Measurements from ENCODE around the gene RAP1A. TPM values are rescaled to one million over a fixed set of nuclear protein-coding genes. Genes with fewer than 3 reads are reported as not detected.

RAP1A gene
- 19.0 TPM in 2 replicates for total RNA-seq (2014; rRNA removed)
- Bru-seq, nascent RNA, result percentile 69 among the genes with signal in this experiment
- BruChase-seq, experiment 1, labeled RNA remaining after a 6-hour chase, result percentile 63 among the genes with signal in this experiment
- BruChase-seq, experiment 2, labeled RNA remaining after a 2-hour chase, result percentile 63 among the genes with signal in this experiment
- long read RNA-seq, full-length matches to known transcripts, result 24 of 45 reads
- long read RNA-seq, partial matches to known transcripts, result 7 of 45 reads
- long read RNA-seq, other reads (novel, unspliced or antisense), result 14 of 45 reads

DNA sequence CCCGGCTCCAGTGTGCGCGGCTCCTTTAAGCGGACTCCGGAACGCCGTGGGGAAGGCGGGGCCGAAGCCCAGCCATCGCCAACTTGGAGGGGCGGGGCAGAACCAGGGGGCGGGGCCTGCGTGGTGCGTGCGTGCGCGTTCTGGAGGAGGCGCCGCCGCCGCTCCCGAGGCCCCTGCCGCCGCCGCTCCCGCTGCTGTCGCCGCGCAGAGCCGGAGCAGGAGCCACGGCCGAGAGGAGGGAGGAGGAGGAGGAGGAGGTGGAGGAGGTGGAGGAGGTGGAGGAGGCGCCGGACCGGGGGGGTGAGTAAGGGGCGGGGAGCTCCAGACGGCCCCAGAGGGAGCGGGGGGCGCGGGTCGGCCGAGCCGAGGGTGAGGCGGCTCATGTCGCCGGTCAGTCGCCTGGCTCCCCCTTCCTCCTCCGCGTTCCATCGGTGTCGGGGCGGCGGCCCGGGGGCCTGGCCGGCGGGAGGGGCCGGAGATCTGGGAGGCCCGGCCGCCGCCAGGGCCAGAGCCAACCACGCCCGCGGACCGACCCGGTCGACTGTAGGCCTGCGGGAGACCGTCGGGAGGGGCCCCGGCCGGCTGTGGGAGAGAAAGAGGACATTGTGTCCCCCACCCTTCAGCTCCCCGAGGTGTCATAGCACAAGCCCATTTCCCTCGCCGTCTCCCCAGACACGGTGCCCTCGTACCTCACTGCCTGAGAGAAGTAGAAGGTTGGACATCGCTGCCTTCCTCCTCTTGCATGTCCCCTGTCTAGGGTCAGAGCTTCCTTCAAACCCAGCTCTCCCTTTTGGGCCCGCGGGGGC, at the start of gene RAP1A:
TSS of gene RAP1A (plus strand) at position 155 of the 806 bp plus-strand sequence. CDS start 71,572 bp downstream, outside the sequence.
- peaks cover 49% of the 10 kb centered on the region for H3K79me2 ChIP-seq (ENCODE audit: low read length)
- TF ChIP-seq EZH2phosphoT487 (IDR thresholded peaks at IDR 0.05; ENCODE audit: borderline replicate concordance, low read length) (no peak), EZH2 (IDR thresholded peaks at IDR 0.05; ENCODE audit: low read length, unreplicated experiment) (no peak)
- TF ChIP-seq, protein P1, sequence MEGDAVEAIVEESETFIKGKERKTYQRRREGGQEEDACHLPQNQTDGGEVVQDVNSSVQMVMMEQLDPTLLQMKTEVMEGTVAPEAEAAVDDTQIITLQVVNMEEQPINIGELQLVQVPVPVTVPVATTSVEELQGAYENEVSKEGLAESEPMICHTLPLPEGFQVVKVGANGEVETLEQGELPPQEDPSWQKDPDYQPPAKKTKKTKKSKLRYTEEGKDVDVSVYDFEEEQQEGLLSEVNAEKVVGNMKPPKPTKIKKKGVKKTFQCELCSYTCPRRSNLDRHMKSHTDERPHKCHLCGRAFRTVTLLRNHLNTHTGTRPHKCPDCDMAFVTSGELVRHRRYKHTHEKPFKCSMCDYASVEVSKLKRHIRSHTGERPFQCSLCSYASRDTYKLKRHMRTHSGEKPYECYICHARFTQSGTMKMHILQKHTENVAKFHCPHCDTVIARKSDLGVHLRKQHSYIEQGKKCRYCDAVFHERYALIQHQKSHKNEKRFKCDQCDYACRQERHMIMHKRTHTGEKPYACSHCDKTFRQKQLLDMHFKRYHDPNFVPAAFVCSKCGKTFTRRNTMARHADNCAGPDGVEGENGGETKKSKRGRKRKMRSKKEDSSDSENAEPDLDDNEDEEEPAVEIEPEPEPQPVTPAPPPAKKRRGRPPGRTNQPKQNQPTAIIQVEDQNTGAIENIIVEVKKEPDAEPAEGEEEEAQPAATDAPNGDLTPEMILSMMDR (conservative IDR thresholded peaks at IDR 0.05; ENCODE audit: low read depth, low read length), result no peak
- CTCF ChIA-PET, result interaction anchor here (0.5 to 0.9 kb wide), 7 partner anchors 26 to 1398 kb away, joined by 3 to 21 read pairs (median 7); no protein-coding TSS in a partner anchor
- H3K9ac ChIP-seq (ENCODE audit: low read length), result peak within 1 kb of the TSS; percentile 82
- H3F3A ChIP-seq (ENCODE audit: low read length, unreplicated experiment), result no peaks in the 10 kb centered on the region
- intact Hi-C loops (cut with micrococcal nuclease), result loop anchor here (1.0 kb wide), 1 partner anchor 27 kb away; no protein-coding TSS in a partner anchor
- H3K4me2 ChIP-seq (ENCODE audit: low read length), result peak within 1 kb of the TSS; percentile 94
- peaks cover 18% of the 10 kb centered on the region for H3K4me1 ChIP-seq (ENCODE audit: insufficient read depth, low read length)
- no peaks in the 10 kb centered on the region for H3K9me2 ChIP-seq (replicated peaks; ENCODE audit: low read length)
- peak within 1 kb of the TSS; percentile 34 for H3K27ac ChIP-seq (ENCODE audit: low read length)
- BruUV-seq (replicated peaks), result no TSS peak
- H3K4me3 ChIP-seq (ENCODE audit: low read length), result peak within 1 kb of the TSS; percentile 94
- H2AFZ ChIP-seq (ENCODE audit: low read length), result peak within 1 kb of the TSS; percentile 96
- ATAC-seq (peak; percentile 89), DNase-seq (peak; percentile 92)
- POLR2A ChIA-PET (ENCODE audit: unreplicated experiment), result interaction anchor here (0.5 to 0.7 kb wide), 5 partner anchors 9 to 119 kb away, joined by 3 to 20 read pairs (median 5); partner anchors contain the start of gene INKA2
- H4K20me1 ChIP-seq (ENCODE audit: low read length), result no peaks in the 10 kb centered on the region
- H3K36me3 ChIP-seq (ENCODE audit: low read depth, low read length), result no peaks in the 10 kb centered on the region
- H3K27me3 ChIP-seq (ENCODE audit: low read length), result no peaks in the 10 kb centered on the region
- H3K9me3 ChIP-seq (ENCODE audit: low read length), result no peaks in the 10 kb centered on the region

DNA sequence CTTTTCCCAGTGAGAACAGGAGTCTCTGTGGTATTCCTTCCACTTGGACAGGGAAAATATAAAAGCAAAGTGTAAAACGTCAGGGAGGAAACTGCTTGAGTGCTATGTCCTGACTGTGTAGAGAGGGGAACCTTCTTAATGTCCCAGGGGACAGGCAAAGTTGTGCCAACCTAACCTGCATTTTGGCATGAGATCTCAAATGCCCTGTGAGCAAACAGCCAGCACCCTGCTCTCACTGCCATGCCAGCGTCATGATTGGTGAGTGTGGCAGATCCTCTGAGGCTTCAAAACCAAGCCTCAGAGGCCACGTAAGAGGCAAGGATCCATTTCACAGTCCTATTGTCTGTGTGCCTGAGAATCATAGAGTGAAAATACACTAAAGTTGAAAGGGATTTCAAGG, 49.7 kb upstream of the RAP1A start:
- no peaks in the 10 kb centered on the region for H3F3A ChIP-seq (ENCODE audit: low read length, unreplicated experiment)
- ChIA-PET POLR2A (ENCODE audit: unreplicated experiment) (no interaction called here), CTCF (no interaction called here)
- BruUV-seq (replicated peaks), result no TSS peak
- no peak overlapping the region for H3K4me3 ChIP-seq (ENCODE audit: low read length)
- H4K20me1 ChIP-seq (ENCODE audit: low read length), result no peaks in the 10 kb centered on the region
- H3K27ac ChIP-seq (ENCODE audit: low read length), result no peak overlapping the region
- no peaks in the 10 kb centered on the region for H3K79me2 ChIP-seq (ENCODE audit: low read length)
- DNase-seq (no peak), ATAC-seq (no peak)
- H3K36me3 ChIP-seq (ENCODE audit: low read depth, low read length), result no peaks in the 10 kb centered on the region
- no peaks in the 10 kb centered on the region for H3K9me3 ChIP-seq (ENCODE audit: low read length)
- H3K9ac ChIP-seq (ENCODE audit: low read length), result no peak overlapping the region
- intact Hi-C loops (cut with micrococcal nuclease), result no loop called here
- TF ChIP-seq EZH2 (IDR thresholded peaks at IDR 0.05; ENCODE audit: low read length, unreplicated experiment) (no peak), EZH2phosphoT487 (IDR thresholded peaks at IDR 0.05; ENCODE audit: borderline replicate concordance, low read length) (no peak)
- TF ChIP-seq, protein P1 (conservative IDR thresholded peaks at IDR 0.05; ENCODE audit: low read depth, low read length), result no peak
- peaks cover 2% of the 10 kb centered on the region; the same call in 1 of the 2 replicates for H3K4me1 ChIP-seq (ENCODE audit: insufficient read depth, low read length)
- no peaks in the 10 kb centered on the region for H3K27me3 ChIP-seq (ENCODE audit: low read length)
- H3K9me2 ChIP-seq (replicated peaks; ENCODE audit: low read length), result no peaks in the 10 kb centered on the region
- H3K4me2 ChIP-seq (ENCODE audit: low read length), result no peak overlapping the region
- H2AFZ ChIP-seq (ENCODE audit: low read length), result no peak overlapping the region

All from PC-3 (cell line).